ENCODE data around the gene SSBP1. TPM values are rescaled to one million over a fixed set of nuclear protein-coding genes. Genes with fewer than 3 reads are reported as not detected.
"Not testable (repeated sequence)": the region's sequence is repeated elsewhere in the genome, so short reads cannot be mapped to it uniquely, and the experiment has no call there.

SSBP1 gene, protein sequence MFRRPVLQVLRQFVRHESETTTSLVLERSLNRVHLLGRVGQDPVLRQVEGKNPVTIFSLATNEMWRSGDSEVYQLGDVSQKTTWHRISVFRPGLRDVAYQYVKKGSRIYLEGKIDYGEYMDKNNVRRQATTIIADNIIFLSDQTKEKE
- total RNA-seq = 67.9 TPM

DNA sequence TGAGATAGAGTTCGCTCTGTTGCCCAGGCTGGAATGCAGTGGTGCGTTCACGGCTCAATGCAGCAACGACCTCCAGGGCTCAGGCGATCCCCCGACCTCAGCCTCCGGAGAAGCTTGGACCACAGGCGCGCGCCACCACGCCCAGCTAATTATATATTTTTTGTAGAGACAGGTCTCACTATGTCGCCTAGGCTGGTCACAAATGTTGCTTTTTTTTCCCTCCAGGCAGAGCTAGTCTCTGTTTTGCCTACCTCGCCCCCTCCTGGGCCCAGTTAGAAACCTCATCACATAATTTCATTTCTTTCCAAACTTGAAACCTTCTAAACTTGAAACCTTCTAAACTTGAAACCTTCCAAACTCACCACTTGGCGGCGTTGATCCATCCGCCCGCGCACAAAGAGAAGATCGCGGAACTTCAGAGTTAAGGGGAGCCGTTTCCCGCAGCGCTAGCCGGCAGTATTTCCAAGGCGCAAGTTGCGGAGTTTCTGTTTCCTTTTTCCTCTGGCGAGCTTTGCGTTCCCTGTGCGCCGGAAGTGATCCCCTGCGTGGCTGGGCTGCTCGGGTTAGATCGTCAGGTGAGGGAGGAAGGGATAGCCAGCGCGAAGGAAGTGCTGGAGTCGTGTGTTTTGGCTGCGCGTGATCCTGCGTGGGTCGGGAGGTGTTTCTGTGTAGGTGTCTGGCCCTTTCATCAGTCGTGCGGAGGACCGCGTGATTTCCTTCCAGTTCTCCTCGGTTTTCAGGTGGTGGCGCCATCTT is at the start of gene SSBP1:
TSS of gene SSBP1 (plus strand) at position 523 of the 756 bp plus-strand sequence. CDS start 809 bp downstream, outside the sequence.
- peak; percentile 94 for DNase-seq (ENCODE audit: low spot score)

DNA sequence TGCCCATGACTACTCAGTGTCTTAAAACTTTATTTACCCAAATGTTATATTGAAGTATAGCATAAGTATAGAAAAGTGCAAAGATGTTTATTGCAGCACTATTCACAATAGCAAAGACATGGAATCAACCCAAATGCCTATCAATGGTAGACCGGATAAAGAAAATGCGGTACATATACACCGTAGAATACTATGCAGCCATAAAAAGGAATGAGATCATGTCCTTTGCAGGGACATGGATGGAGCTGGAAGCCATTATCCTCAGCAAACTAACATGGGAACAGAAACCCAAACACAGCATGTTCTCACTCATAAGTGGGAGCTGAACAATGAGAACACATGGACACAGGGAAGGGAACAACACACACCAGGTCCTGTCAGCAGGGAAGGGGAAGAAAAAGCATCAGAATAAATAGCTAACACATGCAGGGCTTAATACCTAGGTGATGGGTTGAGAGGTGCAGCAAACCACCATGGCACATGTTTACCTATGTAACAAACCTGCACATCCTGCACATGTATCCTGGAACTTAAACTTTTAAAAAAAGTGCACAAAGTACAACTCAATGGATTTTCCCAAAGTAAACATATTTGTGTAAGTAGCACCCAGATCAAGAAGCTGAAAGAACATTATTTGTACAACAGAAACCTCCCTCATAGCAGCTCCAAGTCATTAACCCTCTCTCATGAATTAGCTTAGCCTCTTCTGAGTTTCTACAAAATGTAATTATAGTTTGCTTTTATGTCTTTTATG is 48.9 kb upstream of the SSBP1 start:
- DNase-seq (ENCODE audit: low spot score) = not testable (repeated sequence)

DNA sequence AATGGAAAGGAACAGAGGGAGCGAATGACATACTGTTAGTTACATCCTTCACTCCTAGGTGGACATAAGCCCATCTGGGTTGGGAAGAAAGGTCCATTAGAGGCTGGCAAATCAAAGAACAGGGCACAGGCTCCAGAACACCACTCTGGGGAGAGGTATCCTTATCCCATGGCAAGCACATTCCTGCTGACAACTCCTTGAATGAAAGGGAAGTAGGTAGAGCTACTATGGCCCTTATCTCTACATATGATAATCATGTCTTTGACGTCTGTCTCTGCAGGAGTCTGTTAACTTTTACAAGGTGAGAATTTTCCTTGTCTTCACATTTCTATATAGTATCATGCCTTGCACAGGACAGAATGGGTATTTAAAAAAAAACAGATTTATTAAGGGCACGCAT is 46.6 kb upstream of the SSBP1 start:
- DNase-seq (ENCODE audit: low spot score) = no peak

DNA sequence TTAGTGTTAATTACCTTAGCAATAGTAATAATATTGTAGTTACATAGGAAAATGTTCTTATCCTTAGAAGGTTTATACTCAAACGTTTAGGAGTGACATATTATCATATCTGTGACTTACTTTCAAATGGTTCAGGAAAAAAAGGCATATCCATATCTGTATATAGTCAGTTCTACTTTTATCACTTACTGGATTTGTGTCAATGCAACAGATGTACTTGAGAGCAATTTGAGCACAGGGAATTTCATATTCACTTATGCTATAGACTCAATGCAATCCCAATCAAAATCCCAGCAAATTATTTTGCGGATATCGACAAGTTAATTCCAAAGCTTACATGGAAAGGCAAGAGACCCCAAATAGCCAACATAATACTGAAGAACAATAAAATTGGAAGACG is 46.2 kb upstream of the SSBP1 start:
- no peak for DNase-seq (ENCODE audit: low spot score)

DNA sequence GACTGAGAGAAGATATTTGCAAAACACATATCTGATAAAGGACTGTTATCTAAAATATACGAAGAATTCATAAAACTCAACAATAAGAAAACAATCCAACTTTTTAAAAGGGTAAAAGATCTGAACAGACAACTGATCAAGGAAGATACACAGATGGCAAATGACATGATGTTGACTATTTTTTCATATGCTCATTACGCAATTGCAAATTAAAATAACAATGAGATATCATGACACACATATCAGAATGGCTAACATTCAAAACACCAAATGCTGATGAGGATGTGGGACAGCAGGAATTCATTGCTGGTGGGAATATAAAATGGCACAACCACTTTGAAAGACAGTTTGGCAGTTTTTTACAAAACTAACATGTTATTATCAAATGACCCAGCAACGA is 45.1 kb upstream of the SSBP1 start:
- DNase-seq (ENCODE audit: low spot score) = no peak

DNA sequence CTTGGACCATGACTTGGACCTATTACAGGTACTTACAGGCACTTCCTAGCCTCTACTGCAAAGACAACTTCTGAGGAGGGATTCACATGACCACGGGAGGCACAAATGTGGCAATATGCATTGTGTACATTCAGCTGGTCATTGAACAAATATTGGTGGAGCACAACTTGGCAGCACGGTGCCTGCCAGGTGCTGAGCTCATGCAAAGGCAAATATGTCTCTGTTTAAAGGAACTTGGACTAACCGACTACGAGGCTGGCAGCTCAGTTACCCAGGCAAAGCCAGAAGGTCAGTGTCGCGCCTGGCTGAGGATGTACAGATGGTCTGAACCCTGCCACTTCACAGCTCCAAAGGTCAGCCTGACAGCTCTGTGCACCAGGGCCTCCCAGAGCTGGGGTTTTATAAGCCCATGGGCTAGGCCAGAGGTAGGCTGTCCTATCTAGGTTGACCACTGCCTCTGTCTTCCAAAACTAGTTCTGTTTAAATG is 42.3 kb upstream of the SSBP1 start:
- no peak for DNase-seq (ENCODE audit: low spot score)

DNA sequence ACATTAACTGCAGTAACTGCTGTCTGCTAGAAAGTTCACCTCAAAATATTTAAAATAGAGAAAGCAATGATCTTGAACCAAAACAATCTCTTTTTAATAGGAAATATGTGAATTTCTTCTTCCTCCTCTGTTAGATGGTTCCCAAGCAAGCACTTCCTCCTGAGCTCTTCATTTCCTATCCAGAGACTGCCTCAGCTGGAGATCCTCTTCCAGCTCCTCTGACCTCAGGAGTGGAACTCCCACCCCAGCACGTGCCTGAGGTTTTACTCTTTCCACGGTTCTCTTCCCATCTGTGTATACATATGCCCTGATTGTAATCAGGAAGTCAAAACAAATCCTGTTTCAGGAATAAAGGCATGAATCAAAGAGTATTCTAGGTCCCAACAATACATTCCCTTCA is 41.8 kb upstream of the SSBP1 start:
- DNase-seq (ENCODE audit: low spot score) = no peak

DNA sequence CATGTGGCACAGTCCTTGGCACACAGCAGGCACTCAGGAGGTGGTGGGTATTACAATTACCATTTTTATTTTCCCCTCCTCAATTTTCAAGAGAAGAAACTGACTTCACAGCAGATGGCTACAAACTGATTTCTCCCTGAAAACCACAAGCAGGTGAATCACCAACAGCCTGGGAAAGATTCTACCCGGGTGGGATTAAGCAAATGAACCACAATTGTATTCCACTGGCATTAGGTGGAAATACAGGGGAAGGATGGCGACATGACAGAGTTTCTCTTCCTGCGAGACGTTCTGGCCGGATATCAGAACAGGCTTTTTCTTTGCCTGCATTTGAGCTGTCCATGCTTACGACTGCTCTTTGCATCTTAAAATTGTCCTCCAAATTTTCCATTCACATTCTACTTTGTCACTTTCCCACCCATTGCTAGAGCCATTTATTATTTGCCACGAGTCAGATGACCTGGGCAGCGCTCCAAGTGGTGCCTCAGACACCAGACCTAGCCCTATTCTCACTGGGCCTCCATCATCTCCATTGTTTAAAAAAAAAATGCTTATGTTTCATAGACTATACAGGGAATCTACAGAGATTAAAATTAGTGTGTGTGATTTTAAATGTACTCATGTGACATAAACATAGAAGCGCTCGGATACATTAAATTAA is 40.8 kb upstream of the SSBP1 start:
- DNase-seq (ENCODE audit: low spot score) = no peak

DNA sequence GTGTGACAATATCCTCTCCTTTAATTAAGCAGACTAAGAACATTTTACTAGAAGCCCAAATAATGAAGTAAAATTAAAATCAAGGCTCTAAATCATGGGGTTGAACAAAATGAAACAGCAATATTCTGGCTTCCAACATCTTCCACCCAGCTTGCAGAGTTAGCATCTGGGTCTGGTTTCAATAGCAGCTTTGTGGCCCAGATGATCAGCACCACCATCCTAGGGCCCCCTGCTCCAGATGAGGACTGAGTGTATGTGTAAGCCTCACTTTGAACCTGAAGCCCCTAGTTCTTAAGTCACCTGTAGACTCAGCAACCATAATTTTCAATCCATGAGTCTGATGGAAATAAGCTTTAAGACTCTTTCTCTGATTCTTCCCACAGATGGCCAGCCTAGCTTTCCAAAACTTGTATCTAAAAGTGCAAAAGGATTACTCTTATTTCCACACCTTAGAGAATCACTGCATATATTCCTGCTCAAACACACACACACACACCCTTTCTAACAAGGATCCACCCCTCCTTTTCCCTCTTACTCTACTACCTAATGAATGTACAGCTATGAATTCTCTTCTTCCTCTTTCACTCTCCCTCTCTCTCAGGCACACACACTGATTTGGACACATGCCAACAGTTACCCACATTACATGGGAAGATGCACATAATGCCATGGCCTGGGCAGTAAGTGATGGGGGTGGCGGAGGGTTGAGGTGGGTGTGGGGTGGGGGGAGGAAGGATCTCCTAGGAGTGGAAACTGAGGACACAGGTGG is 39.7 kb upstream of the SSBP1 start:
- no peak for DNase-seq (ENCODE audit: low spot score)

DNA sequence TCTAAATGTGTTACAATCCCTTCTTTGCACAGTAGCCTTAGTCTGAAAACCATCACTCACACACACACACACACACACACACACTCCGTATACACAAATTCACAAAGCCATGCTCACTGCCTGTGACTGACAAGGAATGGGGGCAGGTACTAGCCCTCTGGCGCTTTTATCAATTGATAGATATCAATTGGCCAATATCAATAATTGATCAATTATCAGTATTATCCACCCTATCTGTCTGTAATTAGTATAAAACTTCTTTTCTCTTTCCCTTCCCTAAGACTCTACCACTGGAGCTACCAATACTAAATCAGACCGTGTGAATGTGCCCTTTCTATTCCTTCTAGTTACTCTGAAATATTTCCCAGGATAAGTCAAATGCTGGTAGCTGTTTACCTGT is 38.3 kb upstream of the SSBP1 start:
- no peak for DNase-seq (ENCODE audit: low spot score)

DNA sequence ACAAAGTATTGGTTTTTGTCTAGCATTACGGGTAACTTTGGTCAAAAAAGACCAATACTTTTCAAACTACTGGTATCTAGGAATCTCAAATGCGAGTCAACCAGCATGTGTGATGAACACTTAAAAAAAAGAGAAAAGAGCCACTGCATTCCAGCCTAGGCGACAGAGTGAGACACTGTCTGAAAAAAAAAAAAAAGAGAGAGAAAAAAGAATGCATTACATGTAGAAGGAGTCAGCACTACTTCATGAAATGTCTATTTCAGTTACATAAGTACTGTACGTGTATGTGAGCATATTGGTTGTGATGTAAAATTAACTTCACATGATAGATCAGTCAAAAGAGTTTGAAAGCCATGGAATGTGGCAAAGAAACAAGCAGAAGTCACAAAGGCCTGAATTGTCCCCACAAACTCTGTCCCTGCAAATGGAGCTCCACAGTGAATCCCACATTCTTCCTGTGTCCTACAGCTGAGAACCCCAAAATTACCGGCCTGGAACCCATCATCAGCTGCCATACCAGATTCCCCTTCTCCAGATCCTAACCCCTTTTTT is 37.8 kb upstream of the SSBP1 start:
- DNase-seq (ENCODE audit: low spot score) = no peak

DNA sequence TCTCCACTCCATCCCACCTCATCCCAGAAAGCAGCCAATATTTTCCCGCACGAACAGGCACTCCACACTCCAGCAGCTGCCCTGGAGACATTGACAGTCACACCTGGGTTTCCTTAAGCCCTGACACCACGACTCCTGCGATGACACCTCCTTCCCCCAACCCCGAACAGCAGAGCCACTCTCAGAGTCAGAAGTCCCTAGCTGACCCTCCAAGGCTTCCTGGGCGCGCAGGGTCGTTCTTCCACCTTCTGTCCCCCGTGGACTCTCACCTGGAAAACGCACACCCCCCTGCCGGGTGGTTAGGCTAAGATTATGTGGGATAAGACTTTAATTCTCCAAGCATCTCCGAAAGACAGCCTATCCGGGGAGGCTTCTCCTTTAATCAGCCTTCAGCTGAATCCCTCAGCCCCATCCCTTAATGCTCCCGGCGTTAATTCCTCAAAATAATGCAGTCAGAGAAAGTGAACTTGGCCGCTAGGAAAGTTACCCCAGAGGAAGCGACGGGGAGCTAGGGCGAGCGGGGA is 37.2 kb upstream of the SSBP1 start:
- DNase-seq (ENCODE audit: low spot score) = no peak

DNA sequence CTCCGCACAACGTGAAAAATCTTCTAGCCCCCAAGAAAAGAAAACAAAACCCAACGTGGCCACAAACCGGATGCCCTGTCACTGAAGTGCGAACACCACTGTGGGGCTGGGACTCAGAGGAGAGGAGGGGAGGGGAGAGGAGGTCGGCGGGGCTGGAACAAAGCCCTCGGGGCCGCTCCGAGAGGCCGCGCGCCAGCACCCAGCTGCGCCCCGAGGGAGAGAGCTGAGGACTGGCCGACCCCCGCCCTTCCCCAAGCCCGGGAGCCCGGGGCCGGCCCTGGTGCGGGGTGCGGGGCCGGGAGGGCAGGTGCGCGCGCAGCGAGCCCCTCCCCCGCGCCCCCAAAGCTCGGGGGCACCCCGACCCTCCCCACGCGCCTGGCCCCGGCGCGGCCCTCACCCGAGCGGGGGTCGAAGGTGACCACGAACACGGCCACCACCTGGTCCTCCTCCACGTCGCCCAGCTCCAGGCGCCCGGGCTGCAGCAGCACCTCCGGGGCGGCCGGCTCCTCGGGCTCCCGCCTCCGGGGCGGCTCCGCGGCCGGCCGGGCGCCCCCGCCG is 36.6 kb upstream of the SSBP1 start:
- peak; percentile 43 for DNase-seq (ENCODE audit: low spot score)

DNA sequence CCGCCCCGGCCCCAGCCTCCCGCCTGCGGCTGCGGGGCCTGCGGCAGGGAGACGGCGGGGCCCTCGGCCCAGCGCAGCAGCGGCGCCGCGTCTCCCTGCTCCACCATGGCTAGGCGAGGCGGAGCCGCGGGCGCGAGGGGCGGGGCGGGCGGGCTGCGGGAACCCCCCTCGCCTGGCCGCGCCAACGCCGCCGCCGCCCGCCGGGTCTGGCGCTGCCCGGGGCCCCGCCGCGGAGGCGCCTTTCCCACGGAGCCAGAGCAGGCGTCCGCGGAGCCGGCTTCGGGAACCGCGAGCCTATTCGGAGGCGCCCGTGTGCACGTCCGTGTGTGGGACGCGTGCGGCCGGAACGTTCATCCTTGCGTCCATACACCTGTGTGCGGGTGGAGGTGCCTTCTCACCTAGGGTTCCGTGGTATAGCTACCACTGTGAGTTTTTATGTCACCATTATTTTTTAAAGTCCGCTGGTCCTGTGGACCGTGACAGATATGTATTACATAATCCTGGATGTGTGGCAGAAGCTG is 36.1 kb upstream of the SSBP1 start, which contains the start of gene DENND11:
TSS of gene DENND11 (minus strand) at position 120 of the 521 bp plus-strand sequence. CDS start at position 107, 13 bp downstream.
- DNase-seq (ENCODE audit: low spot score) = peak; percentile 11

DNA sequence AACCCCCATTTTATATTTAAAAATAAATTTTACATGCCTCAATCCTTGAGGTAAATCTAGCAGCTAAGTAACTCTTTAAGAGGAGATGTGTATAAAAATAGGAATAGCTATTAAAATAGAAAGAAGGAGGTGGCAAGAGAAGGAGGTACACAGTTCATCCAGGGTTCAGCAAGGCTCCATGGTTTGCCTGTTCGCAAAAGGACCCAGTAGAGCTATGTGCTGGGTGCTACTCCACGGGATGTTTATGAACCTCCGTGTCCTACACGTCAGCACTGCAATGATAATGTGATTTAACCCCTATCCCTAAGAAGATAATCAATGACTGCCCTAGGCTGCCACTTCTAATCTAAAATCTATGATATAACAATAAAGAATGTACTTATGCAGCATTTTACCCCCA is 35.3 kb upstream of the SSBP1 start:
- DNase-seq (ENCODE audit: low spot score) = no peak

DNA sequence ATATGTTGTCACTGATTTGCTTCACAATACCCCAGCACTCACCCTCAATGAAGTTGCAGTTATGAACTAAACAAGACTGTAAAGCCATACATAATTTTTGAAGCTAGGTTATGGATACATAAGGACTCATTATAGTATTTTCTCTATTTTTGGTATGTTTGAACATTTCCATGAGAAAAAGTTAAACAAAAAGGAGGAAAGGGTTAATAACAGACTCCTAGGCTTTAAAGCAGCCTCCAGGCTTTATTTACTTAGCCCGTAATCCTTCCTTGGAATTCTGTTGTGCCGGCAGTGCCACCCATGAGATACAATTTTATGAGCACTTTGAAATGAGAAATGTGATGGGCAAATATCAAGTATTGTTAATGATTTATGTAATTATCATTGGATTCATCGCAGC is 34.0 kb upstream of the SSBP1 start:
- DNase-seq (ENCODE audit: low spot score) = no peak

DNA sequence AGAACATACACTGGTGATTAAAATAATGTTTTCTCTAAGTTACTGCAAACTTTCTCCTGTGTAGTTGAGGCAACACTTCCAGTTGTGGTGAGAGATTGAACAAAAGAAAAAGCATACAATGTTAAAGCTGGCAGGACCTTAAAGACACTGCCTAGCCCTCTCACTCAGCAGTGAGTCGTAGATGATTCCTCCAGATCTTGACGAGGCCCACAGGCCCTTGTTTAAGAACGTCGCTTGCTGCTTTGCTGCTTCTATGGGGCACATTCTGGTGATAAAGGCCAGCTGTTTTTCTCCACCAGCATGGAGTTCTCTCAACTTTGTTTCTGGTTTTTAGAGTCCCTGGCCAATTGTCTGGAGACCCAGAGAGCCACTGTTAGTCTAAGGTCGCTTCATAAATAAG is 33.4 kb upstream of the SSBP1 start:
- DNase-seq (ENCODE audit: low spot score) = no peak

DNA sequence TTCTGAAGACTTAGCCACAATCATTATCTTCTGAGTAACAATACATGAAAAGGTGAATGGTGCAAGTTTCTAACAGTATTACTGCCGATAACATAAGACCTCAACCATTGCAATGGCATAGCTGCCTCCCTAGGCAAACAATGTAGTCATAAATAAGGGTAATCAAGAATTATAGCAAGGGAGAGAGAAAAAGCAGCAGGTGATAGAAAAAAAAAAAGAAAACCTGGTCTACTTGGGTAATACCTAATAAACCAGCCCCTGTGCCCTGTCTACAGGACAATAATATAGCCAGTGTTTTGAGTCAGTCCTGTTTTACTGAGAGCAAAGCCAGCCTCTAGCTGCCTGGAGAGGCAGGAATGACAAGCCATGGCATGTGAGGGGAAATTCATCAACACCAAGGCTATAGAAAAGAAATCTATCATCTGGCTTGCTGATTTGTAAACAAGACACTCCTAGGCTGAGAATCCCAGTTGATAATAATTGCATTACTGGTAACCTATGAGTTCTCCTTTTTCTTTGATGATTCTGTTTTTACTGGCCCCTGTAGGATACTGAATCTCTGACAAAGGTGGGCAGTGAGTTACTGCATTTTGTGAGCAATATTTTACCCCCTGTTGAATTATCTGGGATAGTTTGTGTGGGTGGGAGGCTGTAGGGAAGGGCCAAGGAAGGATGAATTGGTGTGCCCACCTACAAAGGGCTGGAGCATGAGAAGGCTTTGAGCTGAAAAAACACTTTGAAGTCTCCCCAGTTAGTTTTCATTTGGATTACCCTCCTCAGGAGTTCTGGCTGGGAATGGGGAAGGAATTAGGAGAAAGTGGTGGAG is 31.7 kb upstream of the SSBP1 start:
- DNase-seq (ENCODE audit: low spot score) = no peak

DNA sequence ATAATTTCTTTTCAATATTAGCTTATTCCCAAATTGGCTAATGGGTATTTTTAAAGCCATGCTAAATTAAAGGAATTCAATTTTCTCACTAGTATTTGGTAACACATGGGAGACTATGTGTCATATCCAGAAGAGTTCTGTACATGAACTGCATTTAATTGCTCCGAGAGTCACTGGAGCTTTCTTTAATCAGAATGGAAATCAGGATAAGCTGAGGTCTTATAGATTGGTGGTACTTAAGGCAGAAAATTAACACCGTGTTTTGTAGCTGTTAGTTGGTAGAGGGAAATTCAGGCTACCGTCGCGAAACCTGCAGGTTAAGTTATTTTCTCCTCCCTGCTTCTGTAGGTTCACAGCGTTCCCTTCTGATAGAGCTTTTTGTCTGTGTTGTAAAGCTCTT is 29.8 kb upstream of the SSBP1 start, which contains the start of gene WEE2:
TSS of gene WEE2 (plus strand) at position 3 of the 400 bp plus-strand sequence. CDS start 406 bp downstream, outside the sequence.
- no peak for DNase-seq (ENCODE audit: low spot score)
